HCT116 (cell line): ENCODE measurements around the gene HYAL2. TPM values are rescaled to one million over a fixed set of nuclear protein-coding genes. Genes with fewer than 3 reads are reported as not detected.

ENCODE experiments used
- ATAC-seq: fragments of 200-7000 bp; cut with Tn5 transposase; 2 replicates; pipeline ENCODE4 v1.9.1; 2020; ENCODE audit warnings: mild to moderate bottlenecking, moderate library complexity
- BruUV-seq: library from RNA; stranded (reverse); fragments of 400-500 nt; replicated peaks from 2 replicates; lab custom pipeline; 2021; lab: Mats Ljungman, UMichigan
- CTCF ChIA-PET: fragments of 300-600 bp; sonication (Branson Sonifier 250); formaldehyde crosslinking; loops from one replicate; lab custom pipeline; 2021; ENCODE audit warnings: antibody characterized with exemption; lab: Charles Lee
- POLR2A ChIA-PET: fragments of 300-600, 350-600 bp; sonication (Branson Sonifier 250); formaldehyde crosslinking; loops from one replicate; lab custom pipeline; 2021; ENCODE audit warnings: antibody characterized with exemption; lab: Charles Lee
- RAD21 ChIA-PET, 2 experiments: fragments of 300-600 bp; sonication (Branson Sonifier 250); formaldehyde crosslinking; loops; one replicate each; lab custom pipeline; 2023; ENCODE audit warnings: low total read pairs in 2 of 2; ENCODE audit not compliant: uncharacterized antibody in 2 of 2, unreplicated experiment in 2 of 2, low non-redundant PET in 1 of 2; lab: Charles Lee
- DNase-seq: peaks from one replicate; pipeline ENCODE4 v3.0.0-alpha.2; 2010; ENCODE audit warnings: low read depth, low spot score
- H2AFZ ChIP-seq: fragments of 200-600 bp; shearing (Covaris generic), sonication (generic); 2 replicates; pipeline ENCODE4 v1.6.1; 2017; ENCODE audit warnings: low read depth, mixed run types, mixed read lengths, antibody characterized with exemption, low read length; ENCODE audit not compliant: poor library complexity, severe bottlenecking
- H3K27ac ChIP-seq: 2 replicates; pipeline ENCODE4 v1.5.1; 2012; ENCODE audit warnings: low read depth, low read length
- H3K27me3 ChIP-seq: fragments of 200-600 bp; sonication (generic); 2 replicates; pipeline ENCODE4 v1.6.1; 2016; ENCODE audit warnings: mixed run types, low read length, mixed read lengths; ENCODE audit not compliant: insufficient read depth
- H3K36me3 ChIP-seq, 2 experiments: fragments of 200-500 bp in 1 of 2; fragments of 200-600 bp in 1 of 2; sonication (Bioruptor generic) in 1 of 2; sonication (generic) in 1 of 2; 2 replicates each; pipeline versions ENCODE4 v1.5.1 to v1.6.1; 2014 to 2016; ENCODE audit warnings: low read length in 2 of 2, inconsistent platforms in 1 of 2, mixed read lengths in 1 of 2, mixed run types in 1 of 2; ENCODE audit not compliant: insufficient read depth in 2 of 2, control insufficient read depth in 1 of 2
- H3K4me1 ChIP-seq, 2 experiments: fragments of 200-600 bp in 1 of 2; sonication (generic) in 1 of 2; 2 replicates each; pipeline versions ENCODE4 v1.5.1 to v1.6.1; 2012 to 2017; ENCODE audit warnings: low read length in 2 of 2, inconsistent platforms in 1 of 2, mild to moderate bottlenecking in 1 of 2, mixed read lengths in 1 of 2, mixed run types in 1 of 2, moderate library complexity in 1 of 2; ENCODE audit not compliant: insufficient read depth in 2 of 2, control insufficient read depth in 1 of 2
- H3K4me2 ChIP-seq: fragments of 200-600 bp; sonication (generic); 2 replicates; pipeline ENCODE4 v1.6.1; 2017; ENCODE audit warnings: mixed run types, low read length, mixed read lengths
- H3K4me3 ChIP-seq, 2 experiments: fragments of 200-600 bp in 1 of 2; sonication (generic) in 1 of 2; replicated peaks in 1 of 2; 2 replicates each; pipeline ENCODE4 v1.5.1; 2011 to 2016; ENCODE audit warnings: low read length in 2 of 2, control low read depth in 1 of 2, low read depth in 1 of 2, mild to moderate bottlenecking in 1 of 2, mixed read lengths in 1 of 2, mixed run types in 1 of 2
- H3K79me2 ChIP-seq: fragments of 200-600 bp; sonication (generic); 2 replicates; pipeline ENCODE4 v1.6.1; 2017; ENCODE audit warnings: mild to moderate bottlenecking, mixed run types, low read length, moderate library complexity, mixed read lengths; ENCODE audit not compliant: insufficient read depth
- H3K9ac ChIP-seq: fragments of 200-600 bp; sonication (generic); 2 replicates; pipeline ENCODE4 v1.6.1; 2016; ENCODE audit warnings: low read length, mixed read lengths
- H3K9me2 ChIP-seq: fragments of 200-600 bp; sonication (generic), shearing (Covaris generic); 2 replicates; pipeline ENCODE4 v1.6.1; 2017; ENCODE audit warnings: mixed run types, mild to moderate bottlenecking, moderate library complexity; ENCODE audit not compliant: insufficient read depth
- H3K9me3 ChIP-seq, 2 experiments: fragments of 200-500 bp in 1 of 2; fragments of 200-600 bp in 1 of 2; sonication (Bioruptor generic) in 1 of 2; sonication (generic) in 1 of 2; 2 replicates each; pipeline ENCODE4 v1.6.1; 2014 to 2017; ENCODE audit warnings: low read length in 2 of 2, mixed read lengths in 2 of 2, inconsistent platforms in 1 of 2, low read depth in 1 of 2, mild to moderate bottlenecking in 1 of 2, mixed run types in 1 of 2, moderate library complexity in 1 of 2; ENCODE audit not compliant: control insufficient read depth in 1 of 2, insufficient read depth in 1 of 2
- H4K20me1 ChIP-seq: fragments of 200-600 bp; sonication (generic), shearing (Covaris generic); 2 replicates; pipeline ENCODE4 v1.6.1; 2017; ENCODE audit warnings: mixed run types, mild to moderate bottlenecking, moderate library complexity; ENCODE audit not compliant: insufficient read depth
- CEBPB ChIP-seq: IDR thresholded peaks from 2 replicates; pipeline ENCODE4 v1.6.1; 2012; ENCODE audit warnings: low read depth
- CTCF ChIP-seq, 3 experiments: fragments of 200-600 bp in 1 of 3; sonication (generic) in 1 of 3; IDR thresholded peaks in 2 of 3; conservative IDR thresholded peaks in 1 of 3; 2 replicates each; pipeline ENCODE4 v1.5.1; 2012 to 2017; ENCODE audit warnings: low read depth in 2 of 3, low read length in 2 of 3, antibody characterized with exemption in 1 of 3, borderline replicate concordance in 1 of 3, control low read depth in 1 of 3, mild to moderate bottlenecking in 1 of 3, mixed read lengths in 1 of 3, mixed run types in 1 of 3, moderate library complexity in 1 of 3; ENCODE audit not compliant: insufficient read depth in 1 of 3
- EGR1 ChIP-seq: IDR thresholded peaks from 2 replicates; pipeline ENCODE4 v1.6.1; 2012; ENCODE audit warnings: low read depth
- EZH2phosphoT487 ChIP-seq: fragments of 200-600 bp; IDR thresholded peaks from 2 replicates; pipeline ENCODE4 v1.6.1; 2018; ENCODE audit warnings: antibody characterized with exemption, borderline replicate concordance
- FOSL1 ChIP-seq: IDR thresholded peaks from 2 replicates; pipeline ENCODE4 v1.6.1; 2012; ENCODE audit warnings: low read depth
- JUND ChIP-seq: IDR thresholded peaks from 2 replicates; pipeline ENCODE4 v1.6.1; 2012
- MAX ChIP-seq: IDR thresholded peaks from 2 replicates; pipeline ENCODE4 v1.6.1; 2012
- POLR2A ChIP-seq: IDR thresholded peaks from 2 replicates; pipeline ENCODE4 v1.7.0; 2011; ENCODE audit warnings: borderline replicate concordance; ENCODE audit not compliant: insufficient read depth, insufficient read length; ENCODE audit errors: extremely low read depth
- POLR2AphosphoS5 ChIP-seq: IDR thresholded peaks from 2 replicates; pipeline ENCODE4 v1.6.1; 2011; ENCODE audit warnings: mild to moderate bottlenecking, low read depth, low read length, moderate library complexity
- REST ChIP-seq: IDR thresholded peaks from 2 replicates; pipeline ENCODE4 v1.6.1; 2012; ENCODE audit warnings: low read depth
- SIN3A ChIP-seq: IDR thresholded peaks from 2 replicates; pipeline ENCODE4 v1.6.1; 2012; ENCODE audit warnings: low read depth
- SRF ChIP-seq: IDR thresholded peaks from 2 replicates; pipeline ENCODE4 v1.6.1; 2012; ENCODE audit warnings: low read depth
- YY1 ChIP-seq: IDR thresholded peaks from 2 replicates; pipeline ENCODE4 v1.6.1; 2011; ENCODE audit warnings: low read length, low read depth, moderate library complexity, mild to moderate bottlenecking; ENCODE audit not compliant: insufficient replicate concordance; ENCODE audit errors: extremely low read depth
- ZBTB33 ChIP-seq: IDR thresholded peaks from 2 replicates; pipeline ENCODE4 v1.6.1; 2011; ENCODE audit warnings: mild to moderate bottlenecking, low read length, moderate library complexity; ENCODE audit not compliant: insufficient replicate concordance; ENCODE audit errors: extremely low read depth
- ZFX ChIP-seq: fragments of 450-650 bp; IDR thresholded peaks from 2 replicates; pipeline ENCODE4 v1.6.1; 2017
- intact Hi-C: fragments of 100-400 bp; cut with micrococcal nuclease; formaldehyde crosslinking; loops from 2 replicates; pipeline ENCODE4 v1.10.0; 2022
- total RNA-seq: library from RNA; stranded (reverse); gene quantifications from one replicate; pipeline ENCODE4 v1.2.1, GENCODE V29; 2021; ENCODE audit not compliant: unreplicated experiment

HYAL2 gene
- total RNA-seq, 1 experiment from 2014 or later: 42.2 TPM

- Histone ChIP-seq H3K79me2 (no peaks in the 10 kb centered on the region), H3K9ac (no peak overlapping the region), H4K20me1 (no peaks in the 10 kb centered on the region), H3K4me2 (no peak overlapping the region), H3K4me1 (peaks cover 13 to 16% of the 10 kb centered on the region in 2 experiments; a peak in 3 of 4 replicates), H3K36me3 (no peaks in the 10 kb centered on the region), H3K27ac (no peak overlapping the region), H3K9me3 (no peaks in the 10 kb centered on the region), H3K4me3 (no peak overlapping the region), H2AFZ (no peak overlapping the region), H3K9me2 (no peaks in the 10 kb centered on the region), H3K27me3 (no peaks in the 10 kb centered on the region)
- ChIA-PET POLR2A (interaction anchor here (1.7 kb wide), 1 partner anchor 16 kb away, joined by 4 read pairs; no protein-coding TSS in a partner anchor), RAD21 (interaction anchor here in 1 of 2 experiments (1.2 kb wide), 1 partner anchor 32 kb away, joined by 3 read pairs; no protein-coding TSS in a partner anchor), CTCF (interaction anchor here (1.3 to 1.7 kb wide), 2 partner anchors 45 to 52 kb away, joined by 3 read pairs; no protein-coding TSS in a partner anchor)
- intact Hi-C loops: no loop called here
- ATAC-seq (no peak), DNase-seq (no peak)
- no TSS peak for BruUV-seq
- TF ChIP-seq YY1 (no peak), MAX (no peak), JUND (no peak), FOSL1 (no peak), CTCF (IDR thresholded peaks at IDR 0.05 in 2 of 3, conservative IDR thresholded peaks at IDR 0.05 in 1 of 3; ENCODE audit: borderline replicate concordance in 1 of 3, insufficient read depth in 1 of 3, low read depth in 2 of 3, low read length in 2 of 3) (no peak), SRF (no peak), SIN3A (no peak), CEBPB (no peak), REST (no peak), ZBTB33 (no peak), EGR1 (no peak), ZFX (no peak), POLR2AphosphoS5 (no peak), POLR2A (no peak), EZH2phosphoT487 (no peak)
Observed at GRCh38 chr3:50278123-50278879, 44.2 kb downstream of the HYAL2 start.
